GM23248 (cell line): Measurements from ENCODE around the gene ELOVL6.
"Not testable (repeated sequence)": the region's sequence is repeated elsewhere in the genome, so short reads cannot be mapped to it uniquely, and the experiment has no call there.

Source experiments
- EZH2 ChIP-seq: fragments of 200-600 bp; sonication (generic); IDR thresholded peaks from 2 replicates; pipeline ENCODE4 v1.6.1; 2018; ENCODE audit warnings: antibody characterized with exemption, mild to moderate bottlenecking; ENCODE audit not compliant: insufficient read depth, poor library complexity, severe bottlenecking
- EZH2phosphoT487 ChIP-seq: fragments of 200-600 bp; sonication (generic); IDR thresholded peaks from 2 replicates; pipeline ENCODE4 v1.6.1; 2018; ENCODE audit warnings: antibody characterized with exemption, moderate library complexity, mild to moderate bottlenecking, low read depth; ENCODE audit not compliant: insufficient read depth

DNA sequence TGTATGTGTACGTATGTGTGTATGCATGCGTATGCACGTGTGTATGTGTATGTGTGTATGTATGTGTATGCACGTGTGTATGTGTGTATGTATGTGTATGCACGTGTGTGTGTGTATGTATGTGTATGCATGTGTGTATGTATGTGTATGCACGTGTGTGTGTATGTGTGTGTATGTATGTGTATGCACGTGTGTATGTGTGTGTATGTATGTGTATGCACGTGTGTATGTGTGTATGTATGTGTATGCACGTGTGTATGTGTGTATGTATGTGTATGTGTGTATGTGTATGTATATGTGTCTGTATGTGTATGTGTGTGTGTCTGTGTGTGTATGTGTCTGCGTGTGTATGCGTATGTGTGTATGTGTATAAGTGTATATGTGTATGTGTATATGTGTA, 35.2 kb upstream of the ELOVL6 start:
- not testable (repeated sequence) for TF ChIP-seq EZH2, EZH2phosphoT487
